Measurements from ENCODE around the gene ZFP91. TPM values are rescaled to one million over a fixed set of nuclear protein-coding genes. Genes with fewer than 3 reads are reported as not detected.

ZFP91 gene
- total and polyA plus RNA-seq, 2 of the 4 experiments (the other 2 are of a cell fraction), result 20.7 to 25.3 TPM

GRCh38 chr11:58629857-58630256 is 51.0 kb downstream of the ZFP91 start:
- dilution Hi-C loops (cut with HindIII; ENCODE audit: low sequenced_read_pairs, unreplicated experiment), result no loop called here
- Histone ChIP-seq H3K9me3 (ENCODE audit: control insufficient read depth, insufficient read depth, low read length) (no peaks in the 10 kb centered on the region), H2BK120ac (ENCODE audit: low read depth, low read length) (peak overlapping the region; percentile 61), H4K5ac (ENCODE audit: low read depth, low read length) (no peak overlapping the region; the same call in 1 of the 2 replicates), H2AK5ac (ENCODE audit: low read depth, low read length) (peak overlapping the region; percentile 55; the same call in 1 of the 2 replicates), H4K20me1 (ENCODE audit: insufficient read depth, low read length) (no peaks in the 10 kb centered on the region), H3K36me3 (ENCODE audit: control insufficient read depth, insufficient read depth, low read length) (no peaks in the 10 kb centered on the region), H3K4me1 (ENCODE audit: control insufficient read depth, insufficient read depth, low read length) (peaks cover 18% of the 10 kb centered on the region), H3K14ac (replicated peaks; ENCODE audit: low read depth, low read length) (0 out of 2 replicates have a peak overlapping the region, but pooled peaks have one; percentile 58), H3K4me2 (ENCODE audit: low read depth, low read length) (no peak overlapping the region), H3K56ac (ENCODE audit: extremely low read depth, insufficient read depth, low read length) (no peak overlapping the region), H2BK5ac (ENCODE audit: low read depth, low read length, poor library complexity, severe bottlenecking) (peak overlapping the region; percentile 97), H3K27me3 (ENCODE audit: control insufficient read depth, insufficient read depth, low read length) (no peaks in the 10 kb centered on the region), H2AK9ac (replicated peaks; ENCODE audit: low read depth, low read length, poor library complexity) (no peak overlapping the region), H3K4ac (ENCODE audit: low read depth, low read length) (peak overlapping the region; percentile 84), H3K79me1 (ENCODE audit: low read depth in 1 of 2, low read length in 2 of 2) (peaks cover 10 to 34% of the 10 kb centered on the region in 2 experiments; a peak in 3 of 4 replicates), H3K4me3 (ENCODE audit: insufficient read depth, low read depth, low read length) (no peak overlapping the region), H2AFZ (replicated peaks; ENCODE audit: low read length, poor library complexity) (peak overlapping the region; percentile 0), H3K9me1 (ENCODE audit: insufficient read depth, low read length) (peaks cover 17% of the 10 kb centered on the region), H3K23ac (ENCODE audit: low read depth, low read length) (peak overlapping the region; percentile 33; the same call in 1 of the 2 replicates), H4K8ac (ENCODE audit: low read depth in 2 of 2, low read length in 2 of 2) (peak overlapping the region; percentile 1 to 69; a peak in 3 of 4 replicates), H3K18ac (ENCODE audit: low read depth, low read length) (no peak overlapping the region), H2BK15ac (ENCODE audit: low read depth, low read length) (peak overlapping the region; percentile 63; the same call in 2 of the 3 replicates), H4K91ac (ENCODE audit: insufficient read depth, low read depth, low read length) (peak overlapping the region; percentile 73; the same call in 1 of the 2 replicates), H2BK20ac (ENCODE audit: low read depth, low read length) (peak overlapping the region; percentile 71), H3K9ac (ENCODE audit: low read depth, low read length) (no peak overlapping the region), H3K27ac (ENCODE audit: insufficient read depth, low read length) (no peak overlapping the region)
- ATAC-seq (ENCODE audit: low read depth), result peak; percentile 24; the same call in 1 of the 2 replicates
- 29% methylated on average over 1 of the region's 2 CpGs; no CpG with 5 or more reads in 1 of the 2 experiments for WGBS, 2 experiments (ENCODE audit: extremely low coverage in 2 of 2, insufficient read length in 1 of 2)
- in situ Hi-C loops (cut with MboI; ENCODE audit: low sequenced_read_pairs), result loop anchor here (5.0 to 10.0 kb wide), 2 partner anchors 53 to 275 kb away; partner anchors contain the start of genes LPXN and ZFP91
- peak; percentile 71 for DNase-seq
- intact Hi-C loops (cut with micrococcal nuclease), result loop anchor here (1.0 kb wide), 1 partner anchor 53 kb away; no protein-coding TSS in a partner anchor
- CTCF ChIA-PET, result interaction anchor here (0.6 to 3.1 kb wide), 13 partner anchors 8 to 74 kb away, joined by 3 to 25 read pairs (median 4); partner anchors contain the start of gene LPXN
- BruUV-seq (replicated peaks), result no TSS peak
- TF ChIP-seq RAD21 (IDR thresholded peaks at IDR 0.05; ENCODE audit: low read length), result peak; percentile 64
- TF ChIP-seq, protein P1, sequence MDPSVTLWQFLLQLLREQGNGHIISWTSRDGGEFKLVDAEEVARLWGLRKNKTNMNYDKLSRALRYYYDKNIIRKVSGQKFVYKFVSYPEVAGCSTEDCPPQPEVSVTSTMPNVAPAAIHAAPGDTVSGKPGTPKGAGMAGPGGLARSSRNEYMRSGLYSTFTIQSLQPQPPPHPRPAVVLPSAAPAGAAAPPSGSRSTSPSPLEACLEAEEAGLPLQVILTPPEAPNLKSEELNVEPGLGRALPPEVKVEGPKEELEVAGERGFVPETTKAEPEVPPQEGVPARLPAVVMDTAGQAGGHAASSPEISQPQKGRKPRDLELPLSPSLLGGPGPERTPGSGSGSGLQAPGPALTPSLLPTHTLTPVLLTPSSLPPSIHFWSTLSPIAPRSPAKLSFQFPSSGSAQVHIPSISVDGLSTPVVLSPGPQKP (IDR thresholded peaks at IDR 0.05; ENCODE audit: borderline replicate concordance, low read depth, low read length), result no peak
- TF ChIP-seq CTCF (conservative IDR thresholded peaks at IDR 0.05; ENCODE audit: low read depth, low read length), result peak; percentile 78
- TF ChIP-seq RCOR1 (IDR thresholded peaks at IDR 0.05; ENCODE audit: insufficient replicate concordance, low read length), result no peak
- no peak for TF ChIP-seq POLR2A (IDR thresholded peaks at IDR 0.05; ENCODE audit: low read depth, low read length)
- no peak for TF ChIP-seq CEBPB (IDR thresholded peaks at IDR 0.05; ENCODE audit: low read depth, low read length)
- no peak for TF ChIP-seq RFX5 (IDR thresholded peaks at IDR 0.05; ENCODE audit: low read depth, low read length)
- TF ChIP-seq MAFK (IDR thresholded peaks at IDR 0.05; ENCODE audit: low read depth, low read length), result no peak
- TF ChIP-seq MAZ (IDR thresholded peaks at IDR 0.05; ENCODE audit: borderline replicate concordance, low read depth, low read length), result no peak
- no peak for TF ChIP-seq MXI1 (IDR thresholded peaks at IDR 0.05; ENCODE audit: borderline replicate concordance, low read depth, low read length)
- TF ChIP-seq SMC3 (IDR thresholded peaks at IDR 0.05; ENCODE audit: low read depth, low read length), result peak; percentile 46
- TF ChIP-seq BHLHE40 (IDR thresholded peaks at IDR 0.05; ENCODE audit: low read depth, low read length), result no peak
- no peak for TF ChIP-seq NFE2L2 (IDR thresholded peaks at IDR 0.05; ENCODE audit: low read depth, low read length)
- POLR2A ChIA-PET (ENCODE audit: unreplicated experiment), result interaction anchor here (1.0 kb wide), 1 partner anchor 52 kb away, joined by 4 read pairs; no protein-coding TSS in a partner anchor
